LNCaP clone FGC (cell line): ENCODE data around the gene ZNF24.

Experiments
- DNase-seq: peaks from one replicate; pipeline ENCODE4 v3.0.0-alpha.2; 2011; ENCODE audit warnings: low read depth
- H3K4me3 ChIP-seq: 2 replicates; pipeline ENCODE4 v1.5.1; 2011; ENCODE audit warnings: mild to moderate bottlenecking, low read depth, low read length, control low read depth
- CTCF ChIP-seq: IDR thresholded peaks from 2 replicates; pipeline ENCODE4 v1.5.1; 2012; ENCODE audit warnings: mild to moderate bottlenecking; ENCODE audit not compliant: control insufficient read depth, insufficient read depth; ENCODE audit errors: extremely low read depth

ZNF24 gene

GRCh38 chr18:35386600-35387100 is 42.4 kb upstream of the ZNF24 start:
- peak; percentile 55 for DNase-seq
- TF ChIP-seq CTCF: peak; percentile 96

GRCh38 chr18:35383136-35383535 is 38.9 kb upstream of the ZNF24 start:
- no peak for DNase-seq

More at GRCh38 chr18:35386600-35387100, 42.4 kb upstream of the ZNF24 start:
- no peak overlapping the region for H3K4me3 ChIP-seq

GRCh38 chr18:35379421-35379820 is 35.2 kb upstream of the ZNF24 start:
- H3K4me3 ChIP-seq: no peak overlapping the region
- DNase-seq: no peak
- TF ChIP-seq CTCF: no peak

More at GRCh38 chr18:35383136-35383535, 38.9 kb upstream of the ZNF24 start:
- H3K4me3 ChIP-seq: no peak overlapping the region
- TF ChIP-seq CTCF: no peak

- TF ChIP-seq CTCF: no peak
- H3K4me3 ChIP-seq: no peak overlapping the region
- DNase-seq: no peak
Observed at GRCh38 chr18:35378574-35378896, 34.3 kb upstream of the ZNF24 start.

GRCh38 chr18:35377875-35378573 is 33.8 kb upstream of the ZNF24 start:
- DNase-seq: no peak
- no peak overlapping the region for H3K4me3 ChIP-seq
- no peak for TF ChIP-seq CTCF

GRCh38 chr18:35376742-35377695 is 32.8 kb upstream of the ZNF24 start, which contains the start of gene ZNF396:
Gene ZNF396, minus strand, starts transcription at chr18:35377337. Its CDS starts 3,045 bp downstream, at chr18:35374292.
- DNase-seq: no peak
- TF ChIP-seq CTCF: peak; percentile 13; the same call in 1 of the 2 replicates
- peak within 1 kb of the TSS; percentile 75 for H3K4me3 ChIP-seq
